Effector memory CD8-positive, alpha-beta T cell (primary cell): Measurements from ENCODE around the gene ZNF205.
A peak's percentile ranks its signal among the peaks of the same experiment; 100 is the strongest.

ENCODE experiments used
- ATAC-seq: fragments of 150-1000 bp; cut with Tn5 transposase; replicated peaks from 2 replicates; pipeline ENCODE4 v1.10.0; 2021; ENCODE audit warnings: mild to moderate bottlenecking, moderate library complexity
- DNase-seq, 3 experiments: peaks; one replicate each; pipeline ENCODE4 v3.0.0; 2021
- H3K27ac Mint-ChIP-seq, 2 donors: one replicate each; pipeline ENCODE4 v1.8.0; 2022; ENCODE audit warnings: mild to moderate bottlenecking in 2 of 2, mixed read lengths in 2 of 2, moderate library complexity in 2 of 2
- H3K27me3 Mint-ChIP-seq, 2 donors: one replicate each; pipeline ENCODE4 v1.8.0; 2022; ENCODE audit warnings: mixed read lengths in 2 of 2
- H3K36me3 Mint-ChIP-seq: one replicate; pipeline ENCODE4 v1.8.0; 2022; ENCODE audit warnings: mild to moderate bottlenecking, moderate library complexity, mixed read lengths; ENCODE audit not compliant: insufficient read depth
- H3K4me1 Mint-ChIP-seq, 2 donors: one replicate each; pipeline ENCODE4 v1.8.0; 2022; ENCODE audit warnings: low read depth in 2 of 2, mixed read lengths in 2 of 2
- H3K4me3 Mint-ChIP-seq, 2 donors: one replicate each; pipeline ENCODE4 v1.8.0; 2022; ENCODE audit warnings: mild to moderate bottlenecking in 2 of 2, mixed read lengths in 2 of 2, moderate library complexity in 2 of 2
- H3K9me3 Mint-ChIP-seq, 2 donors: one replicate each; pipeline ENCODE4 v1.8.0; 2022; ENCODE audit warnings: mixed read lengths in 2 of 2

ZNF205 gene

DNA sequence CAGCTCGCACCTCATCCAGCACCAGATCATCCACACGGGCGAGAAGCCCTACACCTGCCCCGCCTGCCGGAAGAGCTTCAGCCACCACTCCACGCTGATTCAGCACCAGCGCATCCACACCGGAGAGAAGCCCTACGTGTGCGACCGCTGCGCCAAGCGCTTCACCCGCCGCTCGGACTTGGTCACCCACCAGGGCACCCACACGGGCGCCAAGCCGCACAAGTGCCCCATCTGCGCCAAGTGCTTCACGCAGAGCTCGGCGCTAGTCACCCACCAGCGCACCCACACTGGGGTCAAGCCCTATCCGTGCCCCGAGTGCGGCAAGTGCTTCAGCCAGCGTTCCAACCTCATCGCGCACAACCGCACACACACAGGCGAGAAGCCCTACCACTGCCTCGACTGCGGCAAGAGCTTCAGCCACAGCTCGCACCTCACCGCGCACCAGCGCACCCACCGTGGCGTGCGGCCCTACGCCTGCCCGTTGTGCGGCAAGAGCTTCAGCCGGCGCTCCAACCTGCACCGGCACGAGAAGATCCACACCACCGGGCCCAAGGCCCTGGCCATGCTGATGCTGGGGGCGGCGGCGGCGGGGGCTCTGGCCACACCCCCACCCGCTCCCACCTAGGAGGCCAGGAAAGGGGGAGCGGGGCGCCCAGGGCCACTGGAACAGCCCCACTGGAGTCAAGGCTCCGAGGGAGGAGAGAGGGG is 7.5 kb downstream of the ZNF205 start:
- ATAC-seq = no peak
- H3K4me3 Mint-ChIP-seq = no peak overlapping the region
- no peak for DNase-seq
- peaks cover 12 to 13% of the 10 kb centered on the region in 2 donors for H3K4me1 Mint-ChIP-seq
- no peaks in the 10 kb centered on the region for H3K9me3 Mint-ChIP-seq
- peaks cover 8% of the 10 kb centered on the region for H3K36me3 Mint-ChIP-seq
- H3K27ac Mint-ChIP-seq = no peak overlapping the region
- H3K27me3 Mint-ChIP-seq = no peaks in the 10 kb centered on the region

DNA sequence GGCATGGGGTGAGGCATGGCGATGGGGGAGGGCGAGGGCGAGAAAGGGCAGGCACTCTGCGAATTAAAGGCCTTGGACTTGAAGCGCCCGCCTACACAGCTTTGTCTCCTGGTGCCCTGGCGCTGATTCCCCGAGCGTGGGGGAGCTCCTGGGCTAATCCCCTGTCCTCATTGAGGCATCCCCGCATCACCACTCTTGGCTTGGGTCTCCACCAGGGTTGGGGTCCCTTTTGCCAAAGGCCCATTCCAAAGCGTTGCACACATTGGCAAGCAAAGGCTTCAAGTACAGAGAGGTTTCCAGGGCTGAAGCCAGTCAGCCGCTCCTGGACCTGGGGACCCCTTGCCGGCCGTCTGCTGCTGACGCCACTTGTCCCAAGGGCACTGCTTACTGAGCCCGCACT is 8.0 kb downstream of the ZNF205 start:
- H3K4me1 Mint-ChIP-seq = peaks cover 15 to 17% of the 10 kb centered on the region in 2 donors
- H3K27ac Mint-ChIP-seq = no peak overlapping the region
- H3K36me3 Mint-ChIP-seq = peaks cover 6% of the 10 kb centered on the region
- no peak overlapping the region for H3K4me3 Mint-ChIP-seq
- DNase-seq (no peak), ATAC-seq (no peak)
- H3K9me3 Mint-ChIP-seq = no peaks in the 10 kb centered on the region
- no peaks in the 10 kb centered on the region for H3K27me3 Mint-ChIP-seq

DNA sequence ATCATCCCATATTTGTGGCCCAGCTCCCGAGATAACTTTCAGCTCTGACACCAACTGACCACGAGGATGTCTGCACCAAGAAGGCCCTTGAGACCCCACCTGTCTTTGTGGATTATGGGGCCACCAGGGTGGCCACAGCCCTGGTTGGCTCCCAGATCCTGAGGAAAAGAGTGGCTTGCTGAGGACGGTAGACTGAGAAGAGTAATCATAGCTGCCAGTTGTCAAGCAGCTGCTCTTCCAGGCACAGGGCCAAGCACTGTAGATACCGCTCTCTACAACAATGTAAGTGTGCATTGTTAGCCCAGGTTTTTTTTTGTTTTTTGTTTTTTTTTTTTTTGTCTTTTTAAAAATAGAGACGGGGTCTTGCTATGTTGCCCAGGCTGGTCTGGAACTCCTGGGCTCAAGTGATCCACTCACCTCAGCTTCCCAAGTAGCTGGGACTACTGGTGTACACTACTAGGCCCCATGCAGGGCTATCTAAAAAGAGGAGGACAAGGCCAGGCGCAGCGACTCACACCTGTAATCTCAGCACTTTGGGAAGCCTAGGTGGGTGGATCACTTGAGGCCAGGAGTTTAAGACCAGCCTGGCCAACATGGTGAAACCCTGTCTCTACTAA is 9.6 kb downstream of the ZNF205 start:
- Mint-ChIP-seq H3K4me3 (peak overlapping the region; percentile 95 to 97), H3K36me3 (peaks cover 6% of the 10 kb centered on the region), H3K4me1 (peaks cover 18 to 19% of the 10 kb centered on the region in 2 donors), H3K9me3 (no peaks in the 10 kb centered on the region), H3K27me3 (no peaks in the 10 kb centered on the region), H3K27ac (no peak overlapping the region)
- no peak for DNase-seq
- no peak for ATAC-seq

DNA sequence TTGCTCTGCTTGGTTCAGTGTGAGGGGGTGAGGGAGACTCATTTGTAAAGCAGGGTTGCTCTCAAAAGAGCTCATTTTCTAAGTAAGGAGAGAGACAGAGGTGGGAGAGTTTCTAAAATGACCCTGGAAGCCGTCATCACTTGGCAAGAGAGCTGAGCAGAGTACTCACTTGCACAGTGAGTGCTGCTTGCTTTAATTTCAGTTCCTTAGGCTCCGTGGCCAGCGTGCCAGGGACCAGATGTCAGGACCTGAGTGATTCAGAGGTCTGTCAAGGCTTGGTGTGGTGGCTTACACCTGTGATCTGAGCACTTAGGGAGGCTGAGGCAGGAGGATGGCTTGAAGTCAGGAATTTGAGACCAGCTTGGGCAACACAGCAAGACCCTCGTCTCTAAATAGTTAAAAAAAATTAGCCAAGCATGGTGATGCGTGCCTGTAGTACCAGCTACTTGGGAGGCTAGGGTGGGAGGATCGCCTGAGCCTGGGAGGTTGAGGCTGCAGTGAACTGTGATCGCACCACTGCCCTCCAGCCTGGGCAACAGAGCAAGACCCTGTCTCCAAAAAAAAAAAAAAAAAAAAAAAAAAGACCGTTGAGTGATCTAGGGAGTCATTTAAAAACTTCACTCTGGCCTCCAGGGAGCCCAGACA is 10.7 kb downstream of the ZNF205 start:
- Mint-ChIP-seq H3K27ac (peak overlapping the region; percentile 95 to 96), H3K4me1 (peaks cover 21 to 24% of the 10 kb centered on the region in 2 donors), H3K9me3 (no peaks in the 10 kb centered on the region), H3K4me3 (peak overlapping the region; percentile 95 to 97), H3K27me3 (no peaks in the 10 kb centered on the region), H3K36me3 (peaks cover 6% of the 10 kb centered on the region)
- no peak for DNase-seq
- ATAC-seq = no peak

DNA sequence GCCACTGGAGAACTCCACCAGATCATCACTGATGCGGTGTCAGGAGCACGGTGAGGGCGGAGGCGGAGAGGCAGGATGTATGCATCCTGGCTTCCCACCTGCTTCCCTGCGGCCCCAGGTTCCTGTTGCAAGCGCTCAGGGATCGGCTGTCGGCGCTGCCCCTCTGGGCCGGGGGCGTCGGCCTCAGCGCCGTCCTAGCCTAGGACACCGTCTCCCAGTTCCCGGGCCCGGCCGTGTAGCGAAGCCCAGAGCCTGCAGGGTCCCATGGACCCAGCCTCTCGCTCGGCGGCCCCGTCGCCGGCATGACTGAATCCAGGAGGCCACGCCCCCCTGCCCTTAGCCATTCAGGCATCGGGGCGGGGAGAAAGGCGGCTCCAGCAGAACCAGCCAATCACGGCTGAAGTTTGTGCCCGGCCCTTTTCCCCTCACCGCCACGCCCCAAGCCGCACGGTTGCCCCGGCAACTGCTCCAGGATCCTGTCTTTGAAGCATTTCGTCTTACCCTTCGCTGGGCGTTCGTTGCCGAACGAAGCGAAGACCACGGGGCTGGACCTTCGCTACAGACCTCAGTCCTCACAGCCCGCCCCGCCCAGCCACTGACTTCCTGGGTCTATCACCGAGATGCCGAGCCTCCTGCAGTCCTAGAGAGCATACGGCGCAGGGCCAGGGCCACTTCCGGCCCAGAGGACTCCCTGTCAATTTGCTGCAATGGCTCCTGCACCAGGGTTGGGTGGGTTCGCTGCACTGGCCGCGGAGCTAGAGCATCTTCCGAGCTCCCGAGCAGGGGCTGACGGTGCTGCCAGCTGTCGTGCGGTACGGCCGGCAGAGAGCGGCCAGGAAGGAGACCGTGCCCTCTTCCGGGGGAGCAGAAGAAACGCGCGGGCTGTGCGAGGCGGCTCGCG is 11.8 kb downstream of the ZNF205 start:
- peak overlapping the region; percentile 95 to 97 for H3K4me3 Mint-ChIP-seq
- peak overlapping the region; percentile 95 to 96 for H3K27ac Mint-ChIP-seq
- no peaks in the 10 kb centered on the region for H3K9me3 Mint-ChIP-seq
- H3K27me3 Mint-ChIP-seq = no peaks in the 10 kb centered on the region
- H3K36me3 Mint-ChIP-seq = peaks cover 6% of the 10 kb centered on the region
- peaks cover 26 to 30% of the 10 kb centered on the region in 2 donors for H3K4me1 Mint-ChIP-seq
- DNase-seq = peak; percentile 94 to 96 (median 95)
- ATAC-seq = peak; percentile 86

DNA sequence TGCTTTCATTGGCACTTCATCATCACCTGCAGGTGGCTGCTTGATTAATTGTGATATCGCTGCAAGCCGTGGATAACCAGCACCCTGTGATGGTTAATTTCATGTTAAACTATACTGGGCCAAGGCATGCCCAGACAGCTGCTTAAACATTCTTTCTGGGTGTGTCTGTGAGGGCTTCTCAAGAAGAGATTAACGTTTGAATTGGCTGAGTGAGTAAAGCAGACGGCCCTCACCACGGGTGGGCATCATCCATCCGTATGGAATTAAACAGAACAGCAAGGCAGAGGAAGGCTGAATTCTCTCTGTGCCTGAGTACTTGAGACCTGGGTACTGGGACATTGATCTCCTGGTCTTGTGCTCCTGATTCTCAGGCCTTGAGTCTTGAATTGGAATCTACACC is 15.4 kb downstream of the ZNF205 start:
- Mint-ChIP-seq H3K27me3 (no peaks in the 10 kb centered on the region), H3K4me1 (peaks cover 35 to 38% of the 10 kb centered on the region in 2 donors), H3K4me3 (peak overlapping the region; percentile 21 to 62), H3K27ac (no peak overlapping the region), H3K36me3 (peaks cover 22% of the 10 kb centered on the region), H3K9me3 (no peaks in the 10 kb centered on the region)
- ATAC-seq = no peak
- no peak for DNase-seq

DNA sequence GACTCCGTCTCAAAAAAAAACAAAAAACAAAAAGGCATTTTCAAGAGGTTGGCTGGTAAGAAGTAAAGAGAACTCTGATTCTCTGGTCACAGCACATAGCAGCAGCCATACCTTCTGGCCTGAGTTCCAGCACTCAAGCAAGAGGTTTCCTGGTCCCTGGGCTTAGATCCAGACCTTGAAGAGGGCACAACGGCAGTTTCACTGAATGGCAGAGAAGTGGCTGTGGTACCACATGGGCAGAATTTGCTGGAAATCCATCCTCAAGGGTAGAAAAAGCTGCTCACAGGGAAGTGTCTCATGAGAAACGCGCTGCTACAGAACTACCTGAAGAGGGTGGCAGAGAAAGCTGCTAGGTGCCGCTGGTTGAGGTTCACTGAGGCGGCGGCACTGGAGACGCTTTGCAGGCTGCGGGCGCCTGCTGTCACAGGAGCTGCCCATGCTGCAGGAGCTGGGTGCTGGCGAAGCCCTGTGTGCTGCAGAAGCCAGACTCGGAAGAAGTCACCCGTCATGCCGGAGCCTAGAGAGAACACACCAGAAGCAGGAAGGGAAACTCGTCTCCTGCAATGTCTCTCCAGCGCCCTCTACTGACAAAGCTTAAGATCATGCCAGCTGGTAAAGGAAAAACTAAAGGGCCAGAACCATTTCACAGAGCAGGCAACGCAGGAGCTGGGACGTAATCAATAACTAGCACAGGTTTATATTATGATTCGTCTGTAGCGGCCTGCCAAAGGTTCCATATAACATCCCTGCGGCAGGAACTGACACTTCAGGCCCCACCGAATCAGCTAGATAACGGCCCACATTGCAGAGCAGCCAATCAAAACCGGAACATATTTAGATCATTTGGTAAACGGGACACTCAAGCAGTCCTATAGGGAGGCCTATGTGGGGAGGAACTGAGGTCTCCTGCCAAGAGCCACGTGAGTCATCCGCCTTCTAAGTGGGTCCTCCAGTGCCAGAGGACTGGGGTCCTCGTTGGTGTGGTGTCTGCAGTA is 17.0 kb downstream of the ZNF205 start:
- H3K27me3 Mint-ChIP-seq = no peaks in the 10 kb centered on the region
- H3K27ac Mint-ChIP-seq = peak overlapping the region; percentile 67 to 92
- ATAC-seq = peak; percentile 77
- peak overlapping the region; percentile 94 to 95 for H3K4me3 Mint-ChIP-seq
- H3K9me3 Mint-ChIP-seq = no peaks in the 10 kb centered on the region
- H3K36me3 Mint-ChIP-seq = peaks cover 17% of the 10 kb centered on the region
- peak; percentile 83 to 87 (median 85) for DNase-seq
- H3K4me1 Mint-ChIP-seq = peaks cover 33 to 34% of the 10 kb centered on the region in 2 donors

DNA sequence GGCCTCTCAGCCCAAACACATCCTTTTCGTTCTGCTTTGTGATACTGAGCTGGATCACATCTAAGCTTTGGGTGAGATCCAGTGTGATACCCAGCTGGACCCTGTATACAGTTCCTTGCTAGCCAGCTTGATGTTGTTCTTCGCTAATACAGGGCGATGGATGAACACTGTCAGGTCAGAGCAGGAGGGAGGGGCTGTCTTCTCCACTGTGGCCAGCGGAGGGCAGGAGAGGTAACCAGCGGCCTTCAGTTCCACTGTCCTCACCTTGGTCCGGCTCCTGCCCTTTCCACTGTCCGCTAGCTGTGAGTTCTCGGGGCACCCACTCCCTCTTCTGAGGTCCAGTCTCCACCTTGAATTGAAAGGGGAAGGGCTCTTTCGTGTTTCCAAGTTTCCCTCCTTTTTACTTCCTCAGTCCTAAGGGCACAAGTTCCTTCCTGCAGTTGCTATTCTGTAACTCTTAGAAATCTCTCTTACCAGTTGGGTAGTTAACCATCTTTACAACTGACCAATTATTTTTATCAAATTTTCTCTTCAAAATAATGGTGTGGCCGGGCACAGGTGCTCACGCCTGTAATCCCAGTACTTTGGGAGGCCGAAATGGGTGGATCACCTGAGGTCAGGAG is 19.5 kb downstream of the ZNF205 start:
- no peaks in the 10 kb centered on the region for H3K9me3 Mint-ChIP-seq
- peaks cover 31 to 35% of the 10 kb centered on the region in 2 donors for H3K4me1 Mint-ChIP-seq
- H3K27me3 Mint-ChIP-seq = no peaks in the 10 kb centered on the region
- no peak overlapping the region for H3K27ac Mint-ChIP-seq
- DNase-seq (peak in 1 of 3 experiments; percentile 28), ATAC-seq (no peak)
- peaks cover 25% of the 10 kb centered on the region for H3K36me3 Mint-ChIP-seq
- no peak overlapping the region for H3K4me3 Mint-ChIP-seq

DNA sequence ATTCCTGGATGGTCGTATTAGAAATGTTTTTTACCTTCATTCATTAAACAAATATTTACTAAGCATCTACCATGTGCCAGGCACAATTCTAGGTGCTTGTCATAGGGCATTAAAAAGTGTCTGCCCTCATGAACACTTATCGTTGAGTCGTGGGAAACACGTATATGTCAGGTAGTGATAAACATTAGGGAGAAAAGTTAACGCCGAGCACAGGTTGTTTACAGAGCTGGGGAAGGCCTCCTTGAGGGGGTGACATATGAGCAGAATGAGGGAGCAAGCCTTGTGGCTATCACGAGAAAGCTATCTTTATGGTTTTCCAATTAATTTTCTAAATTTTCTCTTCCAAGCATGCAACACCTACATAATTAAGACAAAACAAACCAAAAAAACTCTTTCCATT is 21.5 kb downstream of the ZNF205 start:
- DNase-seq (no peak), ATAC-seq (no peak)
- peak overlapping the region; percentile 96 to 98 for H3K27ac Mint-ChIP-seq
- H3K27me3 Mint-ChIP-seq = no peaks in the 10 kb centered on the region
- peak overlapping the region; percentile 94 to 95 for H3K4me3 Mint-ChIP-seq
- H3K4me1 Mint-ChIP-seq = peaks cover 26 to 29% of the 10 kb centered on the region in 2 donors
- H3K9me3 Mint-ChIP-seq = no peaks in the 10 kb centered on the region
- H3K36me3 Mint-ChIP-seq = peaks cover 25% of the 10 kb centered on the region

DNA sequence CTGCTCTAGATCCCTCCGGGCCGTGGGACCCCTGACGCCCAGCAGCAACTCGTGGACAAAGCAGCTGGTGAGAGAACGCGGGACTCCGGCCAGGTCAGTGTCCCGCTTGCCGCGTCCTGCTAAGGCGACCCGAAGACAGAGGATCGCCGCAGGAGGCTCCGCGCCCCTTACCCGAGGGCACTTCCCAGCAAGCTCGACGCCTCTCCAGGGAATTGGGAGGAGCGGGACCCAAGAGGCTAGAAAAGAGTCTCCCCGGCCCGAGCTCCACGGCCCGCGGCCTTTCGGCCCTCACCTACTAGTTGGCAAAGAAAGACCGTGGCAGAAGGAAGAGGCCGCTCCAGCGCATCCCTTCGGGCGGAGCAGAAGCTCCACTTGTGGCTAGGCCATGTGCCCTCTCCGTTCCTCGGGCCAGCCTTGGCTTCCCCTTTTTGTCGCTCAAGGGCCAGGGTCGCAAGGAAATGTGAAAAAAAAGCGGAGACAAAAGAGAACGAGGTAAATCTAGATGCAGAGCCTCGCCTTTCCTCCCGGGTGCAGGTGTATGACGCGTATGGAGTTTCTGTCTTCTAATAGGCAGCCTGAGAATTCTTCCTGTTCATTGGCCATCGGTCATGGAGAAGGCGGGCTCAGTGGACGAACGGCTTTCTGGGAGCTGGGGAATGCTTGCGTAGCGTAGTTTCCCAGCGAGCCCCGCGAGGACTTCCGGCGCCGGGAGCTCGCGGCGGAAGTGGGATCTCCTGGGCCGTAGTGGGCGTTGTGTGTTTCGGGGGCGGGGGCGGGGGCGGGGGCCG is 22.1 kb downstream of the ZNF205 start, which contains the start of gene ZNF213:
TSS of gene ZNF213 (plus strand) at position 692 of the 788 bp plus-strand sequence. CDS start 2,252 bp downstream, outside the sequence.
- peak within 1 kb of the TSS; percentile 96 to 98 for H3K27ac Mint-ChIP-seq
- DNase-seq (peak; percentile 87 to 88 (median 87)), ATAC-seq (peak; percentile 95)
- no peaks in the 10 kb centered on the region for H3K9me3 Mint-ChIP-seq
- H3K27me3 Mint-ChIP-seq = no peaks in the 10 kb centered on the region
- H3K4me1 Mint-ChIP-seq = peaks cover 19 to 25% of the 10 kb centered on the region in 2 donors
- H3K36me3 Mint-ChIP-seq = peaks cover 24% of the 10 kb centered on the region
- H3K4me3 Mint-ChIP-seq = peak within 1 kb of the TSS; percentile 94 to 95

DNA sequence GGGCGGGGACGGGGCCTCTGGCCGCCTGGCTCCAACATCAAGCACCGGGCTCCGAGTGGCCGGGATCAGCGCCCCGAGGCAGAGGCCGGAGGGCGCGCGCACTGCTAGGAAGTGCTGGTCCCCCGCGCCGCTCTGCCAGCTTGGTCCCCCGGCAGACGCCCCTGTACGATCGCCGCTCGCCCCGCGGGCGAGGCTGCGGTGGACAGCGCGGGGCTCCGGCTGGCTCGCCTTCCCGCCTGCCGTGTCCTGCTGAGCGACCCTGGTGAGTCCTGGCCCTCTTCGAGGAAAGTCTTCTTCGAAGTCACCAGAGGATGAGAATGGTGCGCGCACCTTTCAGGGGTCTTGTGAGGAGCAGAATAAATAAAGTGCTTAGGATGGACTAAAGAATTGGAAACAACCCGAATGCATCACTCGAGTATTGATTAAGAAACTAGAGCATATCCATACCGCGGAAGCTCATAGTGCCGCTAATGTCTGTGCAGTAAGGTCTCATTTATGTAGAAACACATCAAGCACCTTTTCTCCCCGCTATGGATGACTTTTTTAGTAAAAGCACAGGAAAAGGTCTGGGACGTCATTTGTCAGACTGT is 22.8 kb downstream of the ZNF205 start:
- peak overlapping the region; percentile 94 to 95 for H3K4me3 Mint-ChIP-seq
- H3K27ac Mint-ChIP-seq = peak overlapping the region; percentile 96 to 98
- peaks cover 14 to 20% of the 10 kb centered on the region in 2 donors for H3K4me1 Mint-ChIP-seq
- no peaks in the 10 kb centered on the region for H3K9me3 Mint-ChIP-seq
- ATAC-seq (no peak), DNase-seq (no peak)
- no peaks in the 10 kb centered on the region for H3K27me3 Mint-ChIP-seq
- H3K36me3 Mint-ChIP-seq = peaks cover 25% of the 10 kb centered on the region
